HCT116 (cell line): ENCODE measurements around the gene SLC2A14. TPM values are rescaled to one million over a fixed set of nuclear protein-coding genes. Genes with fewer than 3 reads are reported as not detected.
"Not testable (repeated sequence)": the region's sequence is repeated elsewhere in the genome, so short reads cannot be mapped to it uniquely, and the experiment has no call there.

Experiments used
- ATAC-seq: fragments of 200-7000 bp; cut with Tn5 transposase; 2 replicates; pipeline ENCODE4 v1.9.1; 2020; ENCODE audit warnings: mild to moderate bottlenecking, moderate library complexity
- BruUV-seq: library from RNA; stranded (reverse); fragments of 400-500 nt; replicated peaks from 2 replicates; lab custom pipeline; 2021; lab: Mats Ljungman, UMichigan
- CTCF ChIA-PET: fragments of 300-600 bp; sonication (Branson Sonifier 250); formaldehyde crosslinking; loops from one replicate; lab custom pipeline; 2021; ENCODE audit warnings: antibody characterized with exemption; lab: Charles Lee
- POLR2A ChIA-PET: fragments of 300-600, 350-600 bp; sonication (Branson Sonifier 250); formaldehyde crosslinking; loops from one replicate; lab custom pipeline; 2021; ENCODE audit warnings: antibody characterized with exemption; lab: Charles Lee
- RAD21 ChIA-PET, 2 experiments: fragments of 300-600 bp; sonication (Branson Sonifier 250); formaldehyde crosslinking; loops; one replicate each; lab custom pipeline; 2023; ENCODE audit warnings: low total read pairs in 2 of 2; ENCODE audit not compliant: uncharacterized antibody in 2 of 2, unreplicated experiment in 2 of 2, low non-redundant PET in 1 of 2; lab: Charles Lee
- DNase-seq: peaks from one replicate; pipeline ENCODE4 v3.0.0-alpha.2; 2010; ENCODE audit warnings: low read depth, low spot score
- H2AFZ ChIP-seq: fragments of 200-600 bp; shearing (Covaris generic), sonication (generic); 2 replicates; pipeline ENCODE4 v1.6.1; 2017; ENCODE audit warnings: low read depth, mixed run types, mixed read lengths, antibody characterized with exemption, low read length; ENCODE audit not compliant: poor library complexity, severe bottlenecking
- H3K27ac ChIP-seq: 2 replicates; pipeline ENCODE4 v1.5.1; 2012; ENCODE audit warnings: low read depth, low read length
- H3K27me3 ChIP-seq: fragments of 200-600 bp; sonication (generic); 2 replicates; pipeline ENCODE4 v1.6.1; 2016; ENCODE audit warnings: mixed run types, low read length, mixed read lengths; ENCODE audit not compliant: insufficient read depth
- H3K36me3 ChIP-seq, 2 experiments: fragments of 200-500 bp in 1 of 2; fragments of 200-600 bp in 1 of 2; sonication (Bioruptor generic) in 1 of 2; sonication (generic) in 1 of 2; 2 replicates each; pipeline versions ENCODE4 v1.5.1 to v1.6.1; 2014 to 2016; ENCODE audit warnings: low read length in 2 of 2, inconsistent platforms in 1 of 2, mixed read lengths in 1 of 2, mixed run types in 1 of 2; ENCODE audit not compliant: insufficient read depth in 2 of 2, control insufficient read depth in 1 of 2
- H3K4me1 ChIP-seq, 2 experiments: fragments of 200-600 bp in 1 of 2; sonication (generic) in 1 of 2; 2 replicates each; pipeline versions ENCODE4 v1.5.1 to v1.6.1; 2012 to 2017; ENCODE audit warnings: low read length in 2 of 2, inconsistent platforms in 1 of 2, mild to moderate bottlenecking in 1 of 2, mixed read lengths in 1 of 2, mixed run types in 1 of 2, moderate library complexity in 1 of 2; ENCODE audit not compliant: insufficient read depth in 2 of 2, control insufficient read depth in 1 of 2
- H3K4me2 ChIP-seq: fragments of 200-600 bp; sonication (generic); 2 replicates; pipeline ENCODE4 v1.6.1; 2017; ENCODE audit warnings: mixed run types, low read length, mixed read lengths
- H3K4me3 ChIP-seq, 2 experiments: fragments of 200-600 bp in 1 of 2; sonication (generic) in 1 of 2; replicated peaks in 1 of 2; 2 replicates each; pipeline ENCODE4 v1.5.1; 2011 to 2016; ENCODE audit warnings: low read length in 2 of 2, control low read depth in 1 of 2, low read depth in 1 of 2, mild to moderate bottlenecking in 1 of 2, mixed read lengths in 1 of 2, mixed run types in 1 of 2
- H3K79me2 ChIP-seq: fragments of 200-600 bp; sonication (generic); 2 replicates; pipeline ENCODE4 v1.6.1; 2017; ENCODE audit warnings: mild to moderate bottlenecking, mixed run types, low read length, moderate library complexity, mixed read lengths; ENCODE audit not compliant: insufficient read depth
- H3K9ac ChIP-seq: fragments of 200-600 bp; sonication (generic); 2 replicates; pipeline ENCODE4 v1.6.1; 2016; ENCODE audit warnings: low read length, mixed read lengths
- H3K9me2 ChIP-seq: fragments of 200-600 bp; sonication (generic), shearing (Covaris generic); 2 replicates; pipeline ENCODE4 v1.6.1; 2017; ENCODE audit warnings: mixed run types, mild to moderate bottlenecking, moderate library complexity; ENCODE audit not compliant: insufficient read depth
- H3K9me3 ChIP-seq, 2 experiments: fragments of 200-500 bp in 1 of 2; fragments of 200-600 bp in 1 of 2; sonication (Bioruptor generic) in 1 of 2; sonication (generic) in 1 of 2; 2 replicates each; pipeline ENCODE4 v1.6.1; 2014 to 2017; ENCODE audit warnings: low read length in 2 of 2, mixed read lengths in 2 of 2, inconsistent platforms in 1 of 2, low read depth in 1 of 2, mild to moderate bottlenecking in 1 of 2, mixed run types in 1 of 2, moderate library complexity in 1 of 2; ENCODE audit not compliant: control insufficient read depth in 1 of 2, insufficient read depth in 1 of 2
- H4K20me1 ChIP-seq: fragments of 200-600 bp; sonication (generic), shearing (Covaris generic); 2 replicates; pipeline ENCODE4 v1.6.1; 2017; ENCODE audit warnings: mixed run types, mild to moderate bottlenecking, moderate library complexity; ENCODE audit not compliant: insufficient read depth
- CBX3 ChIP-seq: IDR thresholded peaks from 2 replicates; pipeline ENCODE4 v1.6.1; 2012; ENCODE audit warnings: low read depth
- CEBPB ChIP-seq: IDR thresholded peaks from 2 replicates; pipeline ENCODE4 v1.6.1; 2012; ENCODE audit warnings: low read depth
- POLR2AphosphoS5 ChIP-seq: IDR thresholded peaks from 2 replicates; pipeline ENCODE4 v1.6.1; 2011; ENCODE audit warnings: mild to moderate bottlenecking, low read depth, low read length, moderate library complexity
- RAD21 ChIP-seq: IDR thresholded peaks from 2 replicates; pipeline ENCODE4 v1.6.1; 2012; ENCODE audit warnings: low read depth, mild to moderate bottlenecking
- SIN3A ChIP-seq: IDR thresholded peaks from 2 replicates; pipeline ENCODE4 v1.6.1; 2012; ENCODE audit warnings: low read depth
- ZFX ChIP-seq: fragments of 450-650 bp; IDR thresholded peaks from 2 replicates; pipeline ENCODE4 v1.6.1; 2017
- ZNF274 ChIP-seq: fragments of 200-500 bp; sonication (Bioruptor generic); IDR thresholded peaks from 2 replicates; pipeline ENCODE4 v1.6.1; 2014; ENCODE audit warnings: mild to moderate bottlenecking, low read depth, low read length, inconsistent platforms
- intact Hi-C: fragments of 100-400 bp; cut with micrococcal nuclease; formaldehyde crosslinking; loops from 2 replicates; pipeline ENCODE4 v1.10.0; 2022
- total RNA-seq: library from RNA; stranded (reverse); gene quantifications from one replicate; pipeline ENCODE4 v1.2.1, GENCODE V29; 2021; ENCODE audit not compliant: unreplicated experiment
- TF ChIP-seq, protein P1 (sequence below), 3 experiments: fragments of 200-600 bp in 1 of 3; sonication (generic) in 1 of 3; IDR thresholded peaks in 2 of 3; conservative IDR thresholded peaks in 1 of 3; 2 replicates each; pipeline ENCODE4 v1.5.1; 2012 to 2017; ENCODE audit warnings: low read depth in 2 of 3, low read length in 2 of 3, antibody characterized with exemption in 1 of 3, borderline replicate concordance in 1 of 3, control low read depth in 1 of 3, mild to moderate bottlenecking in 1 of 3, mixed read lengths in 1 of 3, mixed run types in 1 of 3, moderate library complexity in 1 of 3; ENCODE audit not compliant: insufficient read depth in 1 of 3
- TF ChIP-seq, protein P2 (sequence below): IDR thresholded peaks from 2 replicates; pipeline ENCODE4 v1.6.1; 2011; ENCODE audit warnings: mild to moderate bottlenecking, low read length, moderate library complexity; ENCODE audit not compliant: insufficient replicate concordance; ENCODE audit errors: extremely low read depth

Gene SLC2A14
- total RNA-seq, 1 experiment from 2014 or later, result not detected

DNA sequence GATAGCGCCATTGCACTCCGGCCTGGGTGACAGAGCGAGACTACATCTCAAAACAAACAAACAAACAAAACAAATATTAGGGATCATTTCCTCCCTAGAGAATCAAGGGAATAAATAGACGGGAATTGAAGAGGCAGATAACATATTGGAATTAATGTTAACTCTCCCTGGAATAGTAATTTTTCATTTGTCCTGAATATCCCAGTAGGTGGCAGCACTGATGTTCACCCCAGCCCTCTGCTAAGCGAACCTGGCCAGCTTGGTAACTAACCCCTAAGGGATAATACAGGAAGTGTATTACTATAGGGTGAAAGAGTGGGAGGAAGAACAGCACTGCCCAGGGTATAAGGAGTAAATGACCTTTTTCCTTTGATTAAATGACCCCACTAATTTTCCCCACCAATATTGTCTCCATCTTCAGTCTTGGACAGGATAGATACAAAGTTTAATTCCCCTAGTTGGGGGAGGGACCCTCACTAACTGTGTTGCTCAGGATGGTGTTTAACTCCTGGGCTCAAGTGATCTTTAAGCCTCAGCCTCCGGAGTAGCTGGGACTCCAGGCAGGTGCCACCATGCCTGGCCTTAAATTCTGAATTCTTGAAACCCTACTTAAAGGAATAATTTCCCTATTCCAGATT lies 40.5 kb downstream of the SLC2A14 start:
- TF ChIP-seq CBX3, result no peak
- TF ChIP-seq, protein P1, sequence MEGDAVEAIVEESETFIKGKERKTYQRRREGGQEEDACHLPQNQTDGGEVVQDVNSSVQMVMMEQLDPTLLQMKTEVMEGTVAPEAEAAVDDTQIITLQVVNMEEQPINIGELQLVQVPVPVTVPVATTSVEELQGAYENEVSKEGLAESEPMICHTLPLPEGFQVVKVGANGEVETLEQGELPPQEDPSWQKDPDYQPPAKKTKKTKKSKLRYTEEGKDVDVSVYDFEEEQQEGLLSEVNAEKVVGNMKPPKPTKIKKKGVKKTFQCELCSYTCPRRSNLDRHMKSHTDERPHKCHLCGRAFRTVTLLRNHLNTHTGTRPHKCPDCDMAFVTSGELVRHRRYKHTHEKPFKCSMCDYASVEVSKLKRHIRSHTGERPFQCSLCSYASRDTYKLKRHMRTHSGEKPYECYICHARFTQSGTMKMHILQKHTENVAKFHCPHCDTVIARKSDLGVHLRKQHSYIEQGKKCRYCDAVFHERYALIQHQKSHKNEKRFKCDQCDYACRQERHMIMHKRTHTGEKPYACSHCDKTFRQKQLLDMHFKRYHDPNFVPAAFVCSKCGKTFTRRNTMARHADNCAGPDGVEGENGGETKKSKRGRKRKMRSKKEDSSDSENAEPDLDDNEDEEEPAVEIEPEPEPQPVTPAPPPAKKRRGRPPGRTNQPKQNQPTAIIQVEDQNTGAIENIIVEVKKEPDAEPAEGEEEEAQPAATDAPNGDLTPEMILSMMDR (IDR thresholded peaks at IDR 0.05 in 2 of 3, conservative IDR thresholded peaks at IDR 0.05 in 1 of 3; ENCODE audit: borderline replicate concordance in 1 of 3, insufficient read depth in 1 of 3, low read depth in 2 of 3, low read length in 2 of 3), result peak; percentile 59 to 73 (median 60); a peak in 5 of 6 replicates
- TF ChIP-seq ZFX, result no peak
- no peak for TF ChIP-seq CEBPB
- TF ChIP-seq SIN3A, result no peak
- no peak for TF ChIP-seq ZNF274
- no peak for TF ChIP-seq POLR2AphosphoS5
- peak; percentile 57 for TF ChIP-seq RAD21
- TF ChIP-seq, protein P2, sequence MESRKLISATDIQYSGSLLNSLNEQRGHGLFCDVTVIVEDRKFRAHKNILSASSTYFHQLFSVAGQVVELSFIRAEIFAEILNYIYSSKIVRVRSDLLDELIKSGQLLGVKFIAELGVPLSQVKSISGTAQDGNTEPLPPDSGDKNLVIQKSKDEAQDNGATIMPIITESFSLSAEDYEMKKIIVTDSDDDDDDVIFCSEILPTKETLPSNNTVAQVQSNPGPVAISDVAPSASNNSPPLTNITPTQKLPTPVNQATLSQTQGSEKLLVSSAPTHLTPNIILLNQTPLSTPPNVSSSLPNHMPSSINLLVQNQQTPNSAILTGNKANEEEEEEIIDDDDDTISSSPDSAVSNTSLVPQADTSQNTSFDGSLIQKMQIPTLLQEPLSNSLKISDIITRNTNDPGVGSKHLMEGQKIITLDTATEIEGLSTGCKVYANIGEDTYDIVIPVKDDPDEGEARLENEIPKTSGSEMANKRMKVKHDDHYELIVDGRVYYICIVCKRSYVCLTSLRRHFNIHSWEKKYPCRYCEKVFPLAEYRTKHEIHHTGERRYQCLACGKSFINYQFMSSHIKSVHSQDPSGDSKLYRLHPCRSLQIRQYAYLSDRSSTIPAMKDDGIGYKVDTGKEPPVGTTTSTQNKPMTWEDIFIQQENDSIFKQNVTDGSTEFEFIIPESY, result no peak
- Histone ChIP-seq H3K9me2 (no peaks in the 10 kb centered on the region), H3K36me3 (no peaks in the 10 kb centered on the region), H3K4me1 (no peaks in the 10 kb centered on the region), H3K27ac (no peak overlapping the region), H3K9ac (no peak overlapping the region), H3K4me2 (no peak overlapping the region), H4K20me1 (no peaks in the 10 kb centered on the region), H3K79me2 (no peaks in the 10 kb centered on the region), H3K27me3 (no peaks in the 10 kb centered on the region), H3K9me3 (no peaks in the 10 kb centered on the region), H2AFZ (peak overlapping the region; percentile 31), H3K4me3 (no peak overlapping the region)
- peak; percentile 32 for DNase-seq
- ChIA-PET CTCF (interaction anchor here (0.9 to 3.0 kb wide), 4 partner anchors 17 to 246 kb away, joined by 3 to 8 read pairs (median 4); no protein-coding TSS in a partner anchor), RAD21 (interaction anchor here in 1 of 2 experiments (0.8 kb wide), 1 partner anchor 101 kb away, joined by 3 read pairs; no protein-coding TSS in a partner anchor), POLR2A (no interaction called here)
- intact Hi-C loops, result loop anchor here (2.0 kb wide), 1 partner anchor 247 kb away; no protein-coding TSS in a partner anchor
- peak; percentile 99 for ATAC-seq
- no TSS peak for BruUV-seq

DNA sequence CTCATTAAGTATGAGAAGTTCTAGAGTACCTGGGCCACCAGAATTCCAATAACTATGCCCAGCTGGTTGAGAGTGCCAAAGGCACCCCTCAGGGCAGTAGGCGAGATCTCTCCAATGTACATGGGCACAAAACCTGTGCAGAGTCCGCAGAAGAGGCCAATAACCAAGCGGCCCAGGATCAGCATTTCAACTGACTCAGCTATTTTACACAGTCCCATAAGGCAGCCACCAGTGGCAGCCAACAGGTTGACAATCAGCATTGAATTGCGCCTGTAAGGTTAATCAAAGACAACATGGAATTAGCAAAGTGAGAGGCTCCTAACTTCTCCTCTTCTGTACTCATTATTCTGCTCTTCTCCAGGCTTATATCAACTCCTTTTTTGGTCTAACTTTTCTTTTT lies 43.0 kb downstream of the SLC2A14 start:
- DNase-seq, H3K27ac ChIP-seq, POLR2A ChIA-PET, ATAC-seq, H3K27me3 ChIP-seq, RAD21 ChIA-PET, H4K20me1 ChIP-seq, H3K9me3 ChIP-seq, H3K9ac ChIP-seq, H2AFZ ChIP-seq, H3K4me3 ChIP-seq, BruUV-seq, H3K36me3 ChIP-seq, H3K4me1 ChIP-seq, CTCF ChIA-PET, H3K4me2 ChIP-seq, H3K79me2 ChIP-seq, intact Hi-C loops, H3K9me2 ChIP-seq: not testable (repeated sequence)

DNA sequence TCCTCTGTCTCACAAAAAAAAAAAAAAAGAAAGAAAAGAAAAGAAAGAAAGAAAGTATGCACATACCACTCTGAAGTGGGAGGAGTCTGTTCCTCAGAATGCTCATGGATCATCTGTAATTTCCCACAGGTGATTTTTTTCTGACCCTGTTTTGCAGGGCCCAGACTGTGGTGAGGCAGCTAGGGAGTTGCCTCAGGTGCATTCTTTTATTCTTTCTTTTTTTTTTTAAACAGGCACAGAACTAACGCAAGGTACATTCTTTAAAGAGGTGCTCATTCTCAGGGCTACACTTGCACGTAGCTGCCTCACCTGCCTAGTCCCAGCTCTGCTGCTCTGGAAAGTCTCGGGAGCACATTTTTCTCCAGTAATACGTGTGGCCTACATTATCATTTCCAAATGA lies 47.0 kb downstream of the SLC2A14 start:
- ATAC-seq, POLR2A ChIA-PET, RAD21 ChIA-PET, H3K9ac ChIP-seq, H4K20me1 ChIP-seq, DNase-seq, BruUV-seq, H3K9me2 ChIP-seq, H3K4me2 ChIP-seq, H3K9me3 ChIP-seq, H3K27me3 ChIP-seq, H3K27ac ChIP-seq, H3K4me1 ChIP-seq, H2AFZ ChIP-seq, H3K4me3 ChIP-seq, H3K36me3 ChIP-seq, H3K79me2 ChIP-seq, intact Hi-C loops, CTCF ChIA-PET: not testable (repeated sequence)
